GM19193 (cell line): ENCODE data around the gene CHRNA4.

ENCODE experiments used
- POLR2A ChIP-seq: IDR thresholded peaks from 4 replicates; pipeline ENCODE4 v1.6.1; 2011; ENCODE audit not compliant: insufficient read depth, insufficient read length; ENCODE audit errors: extremely low read depth

CHRNA4 gene

GRCh38 chr20:63343460-63344445 lies 17.4 kb downstream of the CHRNA4 start:
- TF ChIP-seq POLR2A, result no peak

- no peak for TF ChIP-seq POLR2A
Observed at GRCh38 chr20:63342561-63343459, 18.3 kb downstream of the CHRNA4 start.

GRCh38 chr20:63337786-63338420 lies 23.2 kb downstream of the CHRNA4 start:
- TF ChIP-seq POLR2A, result no peak

GRCh38 chr20:63336232-63336752 lies 24.9 kb downstream of the CHRNA4 start:
- TF ChIP-seq POLR2A, result no peak

- TF ChIP-seq POLR2A, result no peak
Observed at GRCh38 chr20:63335711-63336110, 25.4 kb downstream of the CHRNA4 start.

GRCh38 chr20:63334356-63334755 lies 26.8 kb downstream of the CHRNA4 start:
- TF ChIP-seq POLR2A, result no peak

GRCh38 chr20:63333241-63333836 lies 27.8 kb downstream of the CHRNA4 start:
- TF ChIP-seq POLR2A, result no peak

GRCh38 chr20:63332488-63333240 lies 28.5 kb downstream of the CHRNA4 start:
- TF ChIP-seq POLR2A, result no peak

- no peak for TF ChIP-seq POLR2A
Observed at GRCh38 chr20:63331741-63332400, 29.3 kb downstream of the CHRNA4 start.

GRCh38 chr20:63330940-63331339 lies 30.2 kb downstream of the CHRNA4 start:
- no peak for TF ChIP-seq POLR2A

- no peak for TF ChIP-seq POLR2A
Observed at GRCh38 chr20:63330084-63330760, 30.9 kb downstream of the CHRNA4 start.

GRCh38 chr20:63329331-63330083 lies 31.6 kb downstream of the CHRNA4 start:
- TF ChIP-seq POLR2A, result no peak

- no peak for TF ChIP-seq POLR2A
Observed at GRCh38 chr20:63328718-63329275, 32.4 kb downstream of the CHRNA4 start.
